NCI-H345 treated with DMSO at 0.1 percent for 48 hours (cell line): ENCODE measurements around the gene TEDC1.

Source experiments
- DNase-seq: peaks from one replicate; lab custom pipeline; 2025; ENCODE audit not compliant: unreplicated experiment; lab: John Stamatoyannopoulos, UW

TEDC1 gene, protein sequence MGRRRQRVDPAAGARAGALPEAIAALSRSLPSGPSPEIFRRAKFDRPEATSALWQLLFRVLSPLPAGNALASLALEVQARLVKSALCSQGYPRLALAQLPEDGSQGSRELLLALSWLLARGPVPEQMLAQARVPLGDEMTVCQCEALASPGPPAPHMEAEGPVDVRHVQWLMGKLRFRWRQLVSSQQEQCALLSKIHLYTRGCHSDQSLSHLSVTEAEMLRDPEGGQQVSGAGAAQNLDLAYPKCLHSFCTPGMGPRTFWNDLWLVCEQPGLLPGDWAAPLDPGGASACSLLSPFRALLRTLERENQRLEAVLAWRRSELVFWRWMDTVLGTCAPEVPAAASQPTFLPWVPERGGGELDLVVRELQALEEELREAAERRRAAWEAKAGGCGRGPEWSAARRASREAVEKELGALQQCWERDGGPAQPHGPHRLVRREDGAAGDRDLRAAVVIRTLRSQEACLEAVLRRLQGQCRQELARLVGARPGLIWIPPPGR

GRCh38 chr14:105490572-105491365 is at the start of gene TEDC1:
TEDC1 (plus strand) TSS chr14:105491246; CDS start chr14:105491376, 130 bp downstream.
- DNase-seq: peak; percentile 99

DNA sequence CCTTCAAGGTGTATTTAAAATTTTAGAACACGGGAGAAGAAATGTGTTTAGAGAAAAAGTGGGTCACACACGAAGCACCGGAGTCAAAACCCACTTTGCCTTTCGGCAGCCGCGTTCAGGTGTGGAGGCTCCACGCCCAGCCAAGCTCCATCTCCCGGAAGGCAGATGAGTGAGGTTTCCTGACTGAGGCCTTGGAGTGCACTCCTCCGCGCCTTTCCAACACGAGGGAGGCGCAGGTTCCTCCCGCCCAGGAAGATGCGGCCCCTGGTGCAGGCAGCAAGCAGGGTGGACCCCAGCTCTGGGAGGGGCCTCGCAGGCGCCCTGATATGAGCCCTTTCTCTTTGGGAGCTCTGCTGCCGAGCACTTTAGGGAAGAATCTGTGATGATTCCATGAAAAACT is 48.9 kb upstream of the TEDC1 start:
- DNase-seq: no peak

DNA sequence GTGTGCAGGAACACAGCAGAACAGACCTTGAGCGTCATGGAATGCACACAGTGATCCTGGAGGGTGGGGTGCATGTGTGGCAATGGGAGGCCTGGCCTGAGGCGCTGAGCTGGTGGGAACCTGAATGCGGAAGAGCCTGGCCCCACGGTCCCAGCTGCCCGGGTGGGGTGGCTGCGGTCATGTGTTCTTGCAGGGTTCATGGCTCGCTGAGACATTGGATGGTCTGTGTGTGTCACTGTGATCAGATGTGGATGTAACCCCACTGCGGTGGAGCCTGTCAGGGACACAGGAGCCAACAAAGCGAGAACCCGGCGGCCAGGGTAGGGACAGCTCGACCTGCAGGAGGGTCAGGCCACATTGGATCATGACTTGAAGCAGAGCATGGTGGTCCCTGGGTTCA is 48.2 kb upstream of the TEDC1 start:
- DNase-seq: no peak

DNA sequence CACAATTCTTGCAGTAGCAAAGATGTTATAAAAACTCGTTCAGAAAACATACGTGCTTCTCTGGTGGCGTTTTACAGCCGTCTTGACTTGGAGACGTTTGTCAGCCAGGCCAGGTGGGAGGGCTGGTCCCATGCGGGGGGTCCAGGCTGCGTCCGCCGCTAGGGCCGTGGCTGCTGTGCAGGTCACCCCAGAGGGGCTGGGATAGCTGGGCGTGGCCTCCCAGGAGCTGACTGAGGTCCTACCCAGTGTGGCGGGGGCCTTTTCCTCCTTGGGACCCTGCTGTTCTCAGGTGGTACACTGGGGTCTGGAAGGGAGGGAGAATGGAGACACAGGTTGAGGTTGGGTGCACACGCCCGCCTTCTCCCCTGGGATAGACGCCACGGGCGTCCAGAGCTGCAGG is 46.2 kb upstream of the TEDC1 start:
- DNase-seq: no peak

GRCh38 chr14:105445290-105445689 is 45.8 kb upstream of the TEDC1 start:
- DNase-seq: no peak

- DNase-seq: no peak
Measured at GRCh38 chr14:105445901-105446845, 44.9 kb upstream of the TEDC1 start.

GRCh38 chr14:105446971-105447370 is 44.1 kb upstream of the TEDC1 start:
- DNase-seq: no peak

DNA sequence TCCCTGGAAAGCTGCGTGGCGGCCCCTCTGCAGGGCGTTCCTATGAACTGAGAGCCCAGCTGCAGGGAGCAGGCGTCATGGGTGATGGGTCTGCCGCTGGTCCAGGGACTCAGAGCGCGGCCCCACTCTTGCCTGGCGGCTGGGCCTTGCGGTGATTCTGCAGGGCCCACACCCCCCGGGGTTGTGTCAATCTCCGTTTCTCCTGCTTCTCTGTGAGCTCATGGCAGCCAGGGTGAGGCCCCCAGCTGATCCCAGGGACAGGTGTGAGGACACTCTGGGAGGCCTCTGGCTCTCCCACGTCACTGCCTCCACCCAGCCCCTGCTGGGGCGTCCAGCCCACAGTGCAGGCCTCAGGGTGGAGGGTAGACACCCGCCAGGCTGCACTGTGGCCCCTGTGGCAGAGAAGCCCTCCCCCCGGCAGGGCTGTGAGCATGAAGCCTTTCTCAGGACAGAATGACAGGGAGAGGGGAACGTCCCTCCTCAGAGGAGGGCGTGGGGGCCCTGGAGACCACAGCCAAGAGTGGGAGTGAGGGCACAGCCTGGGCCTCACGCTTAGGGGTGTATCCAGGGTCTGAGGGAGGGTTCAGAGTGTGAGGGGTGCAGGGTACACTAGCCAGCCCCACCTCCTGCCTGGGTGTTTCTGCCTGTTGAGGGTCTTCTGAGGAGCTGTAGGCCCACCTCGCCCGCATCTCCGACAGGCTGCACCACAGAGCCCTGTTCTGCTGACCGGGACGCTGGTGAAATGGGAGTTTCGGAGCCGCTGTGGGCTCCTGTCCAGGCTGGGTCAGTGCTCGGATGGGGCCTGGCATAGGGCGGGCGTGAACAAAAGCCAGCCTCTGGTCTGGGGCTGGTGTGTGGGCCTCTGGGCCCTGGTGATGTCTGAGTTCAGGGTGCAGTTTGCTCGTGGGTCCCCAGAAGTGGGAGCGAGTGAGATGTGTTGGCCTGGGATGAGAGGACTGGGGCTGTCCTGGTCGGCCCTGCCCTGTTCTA is 43.1 kb upstream of the TEDC1 start:
- no peak for DNase-seq

- peak; percentile 2 for DNase-seq
Measured at GRCh38 chr14:105448706-105449111, 42.3 kb upstream of the TEDC1 start.

DNA sequence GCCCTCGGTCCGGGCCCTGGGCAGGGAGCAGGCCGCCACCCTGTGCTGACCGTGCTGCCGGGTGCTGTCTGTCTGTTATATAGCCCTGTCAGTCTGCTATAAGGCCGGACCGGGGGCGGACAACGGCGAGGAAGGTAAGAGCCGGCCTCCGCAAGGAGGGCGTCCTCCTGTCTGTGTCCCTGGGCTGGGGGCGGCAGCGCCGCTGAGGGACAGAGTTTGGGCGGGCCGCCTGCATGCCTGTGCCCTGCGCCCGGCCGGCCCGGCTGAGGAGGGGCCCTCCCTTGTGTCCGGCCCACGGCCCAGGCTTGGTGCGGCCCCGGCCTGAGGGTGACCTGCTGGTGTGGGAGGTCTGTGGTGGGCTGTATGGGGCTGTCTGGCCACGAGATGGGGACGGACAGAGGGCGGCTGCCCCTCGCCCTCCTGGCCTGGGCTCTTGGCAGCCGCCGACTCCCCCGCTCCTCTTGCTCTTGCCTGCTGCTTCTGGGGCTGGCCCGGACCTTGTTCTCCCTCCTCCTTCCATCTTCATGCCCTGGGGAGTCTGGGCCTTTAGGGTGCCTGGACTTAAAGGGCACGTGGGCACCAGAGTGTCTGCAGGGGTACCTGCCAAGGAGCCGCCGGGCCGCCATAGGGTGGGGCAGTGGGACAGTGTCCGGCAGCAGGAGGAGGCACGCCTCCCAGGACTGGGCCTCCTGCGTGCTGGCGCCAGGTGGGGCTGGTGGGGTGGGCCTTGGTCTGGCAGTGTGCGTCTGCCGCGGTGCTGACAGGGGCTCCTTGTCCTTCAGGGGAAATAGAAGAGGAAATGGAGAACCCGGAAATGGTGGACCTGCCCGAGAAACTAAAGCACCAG is 41.5 kb upstream of the TEDC1 start:
- no peak for DNase-seq

GRCh38 chr14:105450123-105450505 is 40.9 kb upstream of the TEDC1 start:
- DNase-seq: no peak

DNA sequence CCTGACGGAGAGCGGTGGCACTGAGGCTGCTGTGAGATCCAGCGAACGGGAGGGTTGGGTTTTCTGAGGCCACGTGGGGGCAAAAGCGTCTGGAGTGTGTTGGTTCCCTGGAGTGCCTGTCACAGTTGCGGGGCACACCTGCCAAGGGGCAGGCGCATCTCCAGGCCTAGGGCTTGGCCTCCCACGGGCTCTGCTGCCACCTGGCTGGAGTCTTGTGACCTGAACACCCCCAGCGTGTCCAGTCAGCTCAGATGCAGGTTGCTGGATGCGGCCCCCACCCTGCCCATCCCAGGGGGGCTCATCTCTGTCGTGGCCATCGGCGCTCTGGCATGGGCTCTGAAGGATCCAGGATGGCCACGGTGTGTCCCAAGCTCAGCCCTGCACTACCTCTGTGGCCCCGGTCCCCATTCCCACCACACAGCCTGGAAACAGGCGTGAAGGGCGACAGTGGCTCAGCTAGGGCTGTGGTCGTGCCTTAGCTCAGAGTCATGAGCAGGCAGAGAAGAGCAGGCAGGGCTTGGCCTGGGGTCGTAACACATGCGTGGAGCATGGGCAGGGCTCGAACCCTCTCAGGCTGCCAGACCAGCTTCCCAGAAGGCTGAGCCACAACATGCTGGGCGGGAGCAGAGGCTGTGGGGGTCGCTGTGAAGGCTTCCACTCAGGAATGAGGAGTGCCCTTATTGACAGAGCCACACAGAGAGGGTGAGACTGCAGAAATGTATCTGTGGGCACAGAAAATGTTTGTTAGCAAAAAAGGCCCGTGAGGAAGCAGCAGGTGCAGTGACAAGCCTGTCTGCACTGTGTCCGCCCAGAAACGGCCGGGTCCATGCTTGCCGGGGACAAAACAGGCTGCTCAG is 40.0 kb upstream of the TEDC1 start:
- DNase-seq: no peak

DNA sequence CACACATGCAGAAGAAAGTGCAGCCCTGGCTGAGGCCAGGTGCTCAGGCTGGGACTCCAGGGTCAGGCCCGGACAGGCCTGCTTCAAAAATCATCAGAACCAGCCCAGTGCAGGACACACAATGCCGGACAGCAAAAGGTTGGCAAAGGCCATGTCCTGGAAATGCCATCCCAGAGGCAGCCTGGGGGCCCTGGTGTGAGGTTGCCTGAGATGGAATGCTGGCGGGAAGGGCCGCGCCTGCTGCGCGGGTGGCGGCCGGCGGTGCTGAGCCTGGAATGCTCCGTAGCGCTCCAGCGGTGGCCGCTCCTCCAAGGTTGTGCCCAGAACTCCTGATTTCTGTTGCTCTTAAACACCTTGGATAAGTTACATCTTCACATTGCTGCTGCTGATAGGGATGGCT is 38.1 kb upstream of the TEDC1 start:
- no peak for DNase-seq

DNA sequence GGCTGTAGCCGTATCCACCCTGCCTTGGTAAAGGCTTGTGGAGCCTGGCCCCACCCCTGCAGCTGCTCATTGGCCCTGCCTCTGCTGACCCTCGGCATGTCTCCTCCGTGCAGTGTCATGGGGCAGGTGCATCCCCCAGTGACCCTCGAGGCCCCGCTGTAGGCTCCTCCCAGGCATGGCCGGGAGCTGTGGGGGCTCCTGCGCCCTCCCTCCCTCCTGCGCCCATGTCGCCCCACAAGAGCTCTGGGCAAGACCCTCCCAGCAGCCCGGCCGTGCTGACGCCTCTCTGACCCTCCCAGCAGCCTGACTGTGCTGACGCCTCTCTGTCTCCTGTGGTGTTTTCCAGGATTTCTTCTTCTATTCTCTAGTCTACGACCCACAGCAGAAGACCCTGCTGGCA is 37.2 kb upstream of the TEDC1 start:
- DNase-seq: no peak

- no peak for DNase-seq
Measured at GRCh38 chr14:105455086-105455640, 35.9 kb upstream of the TEDC1 start.

DNA sequence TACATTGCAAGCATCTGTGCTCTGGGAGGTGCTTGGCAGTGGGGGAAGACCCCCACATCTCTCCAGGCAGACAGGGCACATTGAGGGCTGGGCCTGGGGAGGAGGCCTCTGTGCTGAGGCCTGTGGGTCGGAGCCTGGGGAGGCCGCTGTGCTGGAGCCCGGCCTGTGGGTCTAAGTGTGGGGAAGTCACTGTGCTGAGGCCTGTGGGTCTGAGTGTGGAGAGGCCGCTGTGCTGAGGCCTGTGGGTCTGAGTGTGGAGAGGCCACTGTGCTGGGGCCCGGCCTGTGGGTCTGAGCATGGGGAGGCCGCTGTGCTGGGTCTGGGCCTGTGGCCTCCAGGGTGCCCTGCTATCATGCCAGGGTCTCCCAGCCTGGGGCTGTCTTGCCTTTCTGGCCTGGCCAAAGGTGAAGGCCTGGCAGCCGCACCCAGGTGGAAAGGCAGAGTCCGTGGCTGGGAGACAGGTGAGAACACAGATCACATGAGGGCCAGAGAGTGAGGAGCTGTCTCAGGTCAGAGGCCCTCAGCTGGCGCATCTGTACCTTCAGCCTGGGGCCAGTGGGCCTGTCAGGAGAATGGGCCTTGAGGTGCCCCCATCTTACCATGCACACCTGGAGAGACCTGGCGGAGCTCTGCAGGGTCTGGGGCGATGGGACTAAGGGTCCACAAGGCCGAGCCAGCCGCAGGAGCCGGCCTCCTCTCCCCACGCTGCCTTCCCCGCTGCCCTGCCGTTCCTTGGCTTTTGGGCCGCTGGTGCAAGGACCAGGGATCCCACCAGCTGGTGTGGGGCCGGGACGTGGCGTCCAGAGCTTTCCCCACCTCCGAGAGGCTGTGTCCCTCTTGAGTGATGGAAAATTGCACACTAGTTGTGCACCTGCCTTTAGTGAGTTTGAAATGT is 35.0 kb upstream of the TEDC1 start:
- DNase-seq: no peak
